Type B pancreatic cell (in vitro differentiated cells): ENCODE data around the gene PWWP3B. TPM values are rescaled to one million over a fixed set of nuclear protein-coding genes. Genes with fewer than 3 reads are reported as not detected.

Source experiments
- DNase-seq: peaks from one replicate; pipeline ENCODE4 v3.0.0; 2021; ENCODE audit warnings: mixed read lengths; ENCODE audit not compliant: unreplicated experiment; ENCODE audit errors: extremely low spot score
- H3K27ac Mint-ChIP-seq: 2 replicates; pipeline ENCODE4 v1.8.0; 2021; ENCODE audit warnings: mild to moderate bottlenecking, mixed read lengths
- H3K27me3 Mint-ChIP-seq: 2 replicates; pipeline ENCODE4 v1.8.0; 2021; ENCODE audit warnings: mixed read lengths
- H3K36me3 Mint-ChIP-seq: 2 replicates; pipeline ENCODE4 v1.8.0; 2021; ENCODE audit warnings: mixed read lengths
- H3K4me1 Mint-ChIP-seq: one replicate; pipeline ENCODE4 v1.8.0; 2021; ENCODE audit warnings: mixed read lengths; ENCODE audit not compliant: unreplicated experiment
- H3K4me3 Mint-ChIP-seq: 2 replicates; pipeline ENCODE4 v1.8.0; 2021; ENCODE audit warnings: mild to moderate bottlenecking, mixed read lengths
- H3K9me3 Mint-ChIP-seq: 2 replicates; pipeline ENCODE4 v1.8.0; 2021; ENCODE audit warnings: mixed read lengths
- total RNA-seq: library from RNA; stranded (reverse); gene quantifications from 2 replicates; pipeline ENCODE4 v1.2.1, GENCODE V29; 2021; ENCODE audit warnings: low replicate concordance
- TF ChIP-seq, protein P1 (sequence below): fragments of 200-600 bp; sonication (generic); conservative IDR thresholded peaks from 2 replicates; pipeline ENCODE4 v1.5.0; 2021; ENCODE audit warnings: antibody characterized with exemption, mild to moderate bottlenecking

Gene PWWP3B
- total RNA-seq, 1 donor from 2014 or later = 3.8 TPM

DNA sequence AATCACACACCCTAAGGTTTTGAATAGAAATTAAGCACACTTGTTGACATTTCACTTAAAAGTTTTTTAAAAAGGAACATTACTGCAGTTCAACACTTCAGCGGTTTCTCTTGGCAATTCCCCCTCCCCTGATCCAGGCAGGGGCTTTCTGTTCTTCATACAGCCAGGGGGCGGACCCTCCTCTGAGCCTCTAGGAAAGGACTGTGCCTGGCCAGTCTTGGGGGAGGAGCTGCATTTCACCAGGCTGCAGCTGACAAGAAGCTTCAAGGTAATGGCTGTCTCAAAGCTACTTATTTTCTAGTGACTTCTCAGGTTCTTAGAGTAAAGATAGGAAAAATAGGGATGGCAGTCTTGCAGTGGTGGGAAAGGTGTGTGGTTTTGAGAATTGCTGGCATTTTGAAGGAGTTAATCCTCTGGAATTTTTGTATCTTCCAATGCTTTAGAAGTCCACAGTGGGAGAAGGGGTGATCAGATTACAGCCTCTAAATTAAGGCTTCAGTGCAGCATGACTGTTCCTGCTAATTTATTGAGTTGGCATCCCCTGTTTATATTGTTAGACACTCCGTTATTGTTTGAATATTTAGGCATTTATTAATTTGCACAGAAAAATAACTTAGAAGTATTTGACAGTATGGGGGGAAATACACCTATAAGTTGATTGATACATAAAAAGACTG, 33.5 kb downstream of the PWWP3B start:
- peaks cover 8% of the 10 kb centered on the region for H3K4me1 Mint-ChIP-seq
- TF ChIP-seq, protein P1, sequence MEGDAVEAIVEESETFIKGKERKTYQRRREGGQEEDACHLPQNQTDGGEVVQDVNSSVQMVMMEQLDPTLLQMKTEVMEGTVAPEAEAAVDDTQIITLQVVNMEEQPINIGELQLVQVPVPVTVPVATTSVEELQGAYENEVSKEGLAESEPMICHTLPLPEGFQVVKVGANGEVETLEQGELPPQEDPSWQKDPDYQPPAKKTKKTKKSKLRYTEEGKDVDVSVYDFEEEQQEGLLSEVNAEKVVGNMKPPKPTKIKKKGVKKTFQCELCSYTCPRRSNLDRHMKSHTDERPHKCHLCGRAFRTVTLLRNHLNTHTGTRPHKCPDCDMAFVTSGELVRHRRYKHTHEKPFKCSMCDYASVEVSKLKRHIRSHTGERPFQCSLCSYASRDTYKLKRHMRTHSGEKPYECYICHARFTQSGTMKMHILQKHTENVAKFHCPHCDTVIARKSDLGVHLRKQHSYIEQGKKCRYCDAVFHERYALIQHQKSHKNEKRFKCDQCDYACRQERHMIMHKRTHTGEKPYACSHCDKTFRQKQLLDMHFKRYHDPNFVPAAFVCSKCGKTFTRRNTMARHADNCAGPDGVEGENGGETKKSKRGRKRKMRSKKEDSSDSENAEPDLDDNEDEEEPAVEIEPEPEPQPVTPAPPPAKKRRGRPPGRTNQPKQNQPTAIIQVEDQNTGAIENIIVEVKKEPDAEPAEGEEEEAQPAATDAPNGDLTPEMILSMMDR = no peak
- H3K36me3 Mint-ChIP-seq = no peaks in the 10 kb centered on the region
- no peaks in the 10 kb centered on the region for H3K9me3 Mint-ChIP-seq
- H3K27ac Mint-ChIP-seq = no peak overlapping the region
- no peak overlapping the region for H3K4me3 Mint-ChIP-seq
- no peak for DNase-seq
- H3K27me3 Mint-ChIP-seq = no peaks in the 10 kb centered on the region

DNA sequence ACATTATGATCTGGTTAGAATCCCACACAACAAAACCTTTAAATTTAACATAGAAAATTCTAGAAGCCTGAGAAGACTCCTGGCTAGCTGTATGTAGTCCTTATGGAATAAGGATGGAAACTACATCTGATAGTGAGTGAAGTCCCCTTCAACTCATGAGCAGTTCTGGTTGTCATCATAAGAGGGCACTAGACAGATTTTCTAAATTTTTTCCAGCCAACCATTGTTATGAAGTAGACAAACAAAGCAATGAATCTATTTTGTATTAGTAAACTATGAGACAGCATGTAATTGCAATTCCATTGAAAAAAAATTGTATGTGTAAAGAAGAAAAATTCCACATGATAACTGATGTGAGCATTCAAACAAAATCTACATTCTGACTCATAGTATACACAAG, 35.2 kb downstream of the PWWP3B start:
- TF ChIP-seq, protein P1 = no peak
- no peak overlapping the region for H3K27ac Mint-ChIP-seq
- H3K36me3 Mint-ChIP-seq = no peaks in the 10 kb centered on the region
- H3K4me1 Mint-ChIP-seq = peaks cover 8% of the 10 kb centered on the region
- no peak overlapping the region for H3K4me3 Mint-ChIP-seq
- H3K9me3 Mint-ChIP-seq = no peaks in the 10 kb centered on the region
- H3K27me3 Mint-ChIP-seq = no peaks in the 10 kb centered on the region
- DNase-seq = no peak

DNA sequence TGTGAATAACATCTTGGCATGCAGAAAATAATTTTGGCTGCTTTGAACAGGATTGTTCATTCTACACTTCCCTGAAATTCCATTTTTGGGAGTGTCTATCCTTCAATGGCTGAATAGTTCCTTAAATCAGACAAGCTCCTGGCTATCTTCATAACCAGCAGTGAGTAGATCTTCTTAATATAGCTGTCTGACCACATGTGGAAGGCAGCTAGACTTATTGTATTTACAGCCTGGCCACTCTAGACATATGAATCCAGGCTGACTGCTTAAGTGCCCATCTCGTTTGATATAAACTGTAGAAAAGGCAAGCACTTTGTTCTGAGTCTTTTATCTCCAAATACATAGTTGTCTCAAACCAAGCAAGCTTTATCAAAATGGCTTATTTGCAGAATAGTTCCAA, 40.0 kb downstream of the PWWP3B start:
- TF ChIP-seq, protein P1 = no peak
- H3K27ac Mint-ChIP-seq = no peak overlapping the region

More for the DNA sequence above, 40.0 kb downstream of the PWWP3B start:
- H3K4me3 Mint-ChIP-seq = no peak overlapping the region
- no peak for DNase-seq
- no peaks in the 10 kb centered on the region for H3K27me3 Mint-ChIP-seq
- no peaks in the 10 kb centered on the region for H3K4me1 Mint-ChIP-seq
- H3K36me3 Mint-ChIP-seq = no peaks in the 10 kb centered on the region
- no peaks in the 10 kb centered on the region for H3K9me3 Mint-ChIP-seq

Other genes starting within 250 kb of the PWWP3B start
- not detected in 2 replicates for gene SERPINA7, start 129.6 kb upstream of the PWWP3B start, total RNA-seq